BJ (cell line): ENCODE data around the gene NFATC2IP. TPM values are rescaled to one million over a fixed set of nuclear protein-coding genes. Genes with fewer than 3 reads are reported as not detected.

ENCODE experiments used
- CTCF ChIA-PET: fragments of 350-600 bp; formaldehyde crosslinking; extraction: SDS; loops from one replicate; lab custom pipeline; 2021; ENCODE audit warnings: antibody characterized with exemption, inconsistent platforms; lab: Yijun Ruan, JAX
- POLR2A ChIA-PET: fragments of 300-600 bp; sonication (Branson Sonifier 250); formaldehyde crosslinking; extraction: SDS; loops from one replicate; lab custom pipeline; 2021; ENCODE audit warnings: antibody characterized with exemption; lab: Charles Lee
- DNase-seq: peaks from one replicate; pipeline ENCODE4 v3.0.0-alpha.2; 2011; ENCODE audit warnings: low read depth
- H3K27me3 ChIP-seq: 2 replicates; pipeline ENCODE4 v1.6.0; 2011; ENCODE audit warnings: low read length; ENCODE audit not compliant: control insufficient read depth, insufficient read depth
- H3K36me3 ChIP-seq: 2 replicates; pipeline ENCODE4 v1.5.1; 2011; ENCODE audit warnings: low read length; ENCODE audit not compliant: control insufficient read depth, insufficient read depth
- H3K4me3 ChIP-seq: 2 replicates; pipeline ENCODE4 v1.5.1; 2011; ENCODE audit warnings: low read depth, mild to moderate bottlenecking, control low read depth, low read length
- polyA plus RNA-seq: library from polyadenylated mRNA; depleted of rRNA; stranded (reverse); fragments of >200 nt; gene quantifications from 2 replicates; pipeline ENCODE4 v1.2.3, GENCODE V29; 2011
- TF ChIP-seq, protein P1 (sequence below): IDR thresholded peaks from 2 replicates; pipeline ENCODE4 v1.5.1; 2011; ENCODE audit warnings: low read depth, mild to moderate bottlenecking, control low read depth, inconsistent platforms, low read length, moderate library complexity; ENCODE audit not compliant: insufficient read depth

The NFATC2IP gene
- polyA plus RNA-seq, 1 experiment = 30.7 TPM

- CTCF ChIA-PET = interaction anchor here (0.8 kb wide), 1 partner anchor 14 kb away, joined by 4 read pairs; no protein-coding TSS in a partner anchor
- peaks cover 37% of the 10 kb centered on the region for H3K36me3 ChIP-seq
- no peak overlapping the region for H3K4me3 ChIP-seq
- no peaks in the 10 kb centered on the region for H3K27me3 ChIP-seq
- POLR2A ChIA-PET = no interaction called here
- TF ChIP-seq, protein P1, sequence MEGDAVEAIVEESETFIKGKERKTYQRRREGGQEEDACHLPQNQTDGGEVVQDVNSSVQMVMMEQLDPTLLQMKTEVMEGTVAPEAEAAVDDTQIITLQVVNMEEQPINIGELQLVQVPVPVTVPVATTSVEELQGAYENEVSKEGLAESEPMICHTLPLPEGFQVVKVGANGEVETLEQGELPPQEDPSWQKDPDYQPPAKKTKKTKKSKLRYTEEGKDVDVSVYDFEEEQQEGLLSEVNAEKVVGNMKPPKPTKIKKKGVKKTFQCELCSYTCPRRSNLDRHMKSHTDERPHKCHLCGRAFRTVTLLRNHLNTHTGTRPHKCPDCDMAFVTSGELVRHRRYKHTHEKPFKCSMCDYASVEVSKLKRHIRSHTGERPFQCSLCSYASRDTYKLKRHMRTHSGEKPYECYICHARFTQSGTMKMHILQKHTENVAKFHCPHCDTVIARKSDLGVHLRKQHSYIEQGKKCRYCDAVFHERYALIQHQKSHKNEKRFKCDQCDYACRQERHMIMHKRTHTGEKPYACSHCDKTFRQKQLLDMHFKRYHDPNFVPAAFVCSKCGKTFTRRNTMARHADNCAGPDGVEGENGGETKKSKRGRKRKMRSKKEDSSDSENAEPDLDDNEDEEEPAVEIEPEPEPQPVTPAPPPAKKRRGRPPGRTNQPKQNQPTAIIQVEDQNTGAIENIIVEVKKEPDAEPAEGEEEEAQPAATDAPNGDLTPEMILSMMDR = no peak
- DNase-seq = no peak
Observed at GRCh38 chr16:28987170-28987853, 36.6 kb downstream of the NFATC2IP start.

- Histone ChIP-seq H3K4me3 (no peak overlapping the region), H3K36me3 (peaks cover 23% of the 10 kb centered on the region), H3K27me3 (no peaks in the 10 kb centered on the region)
- CTCF ChIA-PET = no interaction called here
- POLR2A ChIA-PET = no interaction called here
- no peak for DNase-seq
- TF ChIP-seq, protein P1 = no peak
Observed at GRCh38 chr16:28989363-28989762, 38.6 kb downstream of the NFATC2IP start.

DNA sequence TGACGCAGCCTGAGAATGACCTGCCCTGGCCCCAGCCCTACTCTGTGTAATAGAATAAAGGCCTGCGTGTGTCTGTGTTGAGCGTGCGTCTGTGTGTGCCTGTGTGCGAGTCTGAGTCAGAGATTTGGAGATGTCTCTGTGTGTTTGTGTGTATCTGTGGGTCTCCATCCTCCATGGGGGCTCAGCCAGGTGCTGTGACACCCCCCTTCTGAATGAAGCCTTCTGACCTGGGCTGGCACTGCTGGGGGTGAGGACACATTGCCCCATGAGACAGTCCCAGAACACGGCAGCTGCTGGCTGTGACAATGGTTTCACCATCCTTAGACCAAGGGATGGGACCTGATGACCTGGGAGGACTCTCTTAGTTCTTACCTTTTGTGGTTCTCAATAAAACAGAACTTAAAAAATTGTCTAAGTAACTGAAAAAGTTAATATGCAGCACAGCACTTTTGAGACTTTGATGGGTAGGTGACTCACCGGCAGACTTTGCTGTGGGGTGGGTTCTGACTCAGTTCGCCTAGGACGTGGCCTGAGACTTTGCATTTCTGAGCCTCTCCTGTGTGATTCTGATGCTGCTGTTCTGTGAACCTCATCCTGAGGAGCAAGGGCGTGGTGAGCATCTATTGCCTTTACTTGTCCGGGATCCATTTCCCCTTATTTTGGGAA, 39.8 kb downstream of the NFATC2IP start:
- POLR2A ChIA-PET = no interaction called here
- Histone ChIP-seq H3K27me3 (no peaks in the 10 kb centered on the region), H3K36me3 (peaks cover 18% of the 10 kb centered on the region), H3K4me3 (no peak overlapping the region)
- TF ChIP-seq, protein P1 = no peak
- CTCF ChIA-PET = no interaction called here
- DNase-seq = no peak

GRCh38 chr16:28991687-28992086, 41.0 kb downstream of the NFATC2IP start:
- DNase-seq = no peak
- ChIA-PET POLR2A (no interaction called here), CTCF (no interaction called here)
- Histone ChIP-seq H3K4me3 (no peak overlapping the region), H3K27me3 (no peaks in the 10 kb centered on the region), H3K36me3 (peaks cover 10% of the 10 kb centered on the region)
- TF ChIP-seq, protein P1 = no peak

DNA sequence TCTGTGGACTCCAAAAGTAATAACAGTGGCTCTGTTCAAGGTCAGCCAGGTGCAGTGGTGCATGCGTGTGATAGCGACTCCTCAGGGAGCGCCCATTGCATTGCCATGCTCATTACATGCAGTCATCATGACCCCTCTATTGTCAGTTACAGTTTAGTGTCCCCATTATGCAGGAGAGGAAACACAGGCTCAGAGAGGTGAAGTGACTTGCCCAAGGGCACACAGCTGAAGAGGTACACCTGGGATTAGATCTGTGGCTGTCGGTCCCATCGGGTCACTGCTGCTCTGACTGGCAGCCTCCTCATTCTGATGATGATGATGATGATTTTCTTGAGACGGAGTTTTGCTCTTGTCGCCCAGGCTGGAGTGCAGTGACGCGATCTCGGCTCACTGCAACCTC, 41.8 kb downstream of the NFATC2IP start:
- Histone ChIP-seq H3K27me3 (no peaks in the 10 kb centered on the region), H3K36me3 (peaks cover 8% of the 10 kb centered on the region), H3K4me3 (no peak overlapping the region)
- ChIA-PET POLR2A (no interaction called here), CTCF (no interaction called here)
- DNase-seq = no peak
- TF ChIP-seq, protein P1 = no peak
